HG03066 (cell line): ENCODE results near the gene TMSB4X.
"Not testable (repeated sequence)": the region's sequence is repeated elsewhere in the genome, so short reads cannot be mapped to it uniquely, and the experiment has no call there.

Source experiments
- ATAC-seq: cut with Tn5 transposase; IDR thresholded peaks from one replicate; pipeline ENCODE4 v1.9.1; 2021; ENCODE audit warnings: low read depth; ENCODE audit not compliant: unreplicated experiment

Gene TMSB4X

DNA sequence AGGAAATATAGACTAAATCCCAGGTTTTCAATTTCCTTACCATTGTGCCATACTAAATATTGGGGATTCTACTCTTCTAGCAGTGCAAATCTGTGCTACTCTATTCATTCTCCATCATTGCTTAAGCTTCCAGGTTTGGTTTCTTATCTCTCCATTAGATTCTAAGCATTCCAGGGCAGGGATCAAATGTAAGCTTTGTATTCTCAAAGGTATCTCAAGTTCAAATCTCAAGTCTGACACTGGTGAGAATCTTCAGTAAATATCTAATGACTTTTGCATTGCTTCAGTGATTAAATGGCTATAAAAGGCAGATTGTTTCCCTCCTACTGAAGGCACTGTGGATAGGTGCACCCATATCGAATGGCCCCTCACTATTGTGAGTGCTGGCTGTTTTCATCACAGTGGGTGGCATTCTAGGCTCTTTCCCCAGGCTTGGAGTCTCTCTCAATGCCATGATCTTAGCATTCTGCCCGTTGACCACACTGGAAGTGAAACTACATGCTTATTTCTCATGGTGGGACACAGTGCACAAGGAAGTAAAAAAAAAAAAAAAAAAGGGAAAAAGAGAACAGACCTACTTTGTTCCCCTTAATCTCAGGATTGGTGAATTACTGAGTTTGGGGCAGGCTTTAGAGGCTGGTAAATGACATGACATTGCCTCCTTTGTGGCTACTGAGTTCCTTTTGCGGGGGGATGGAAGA lies 40.8 kb downstream of the TMSB4X start:
- ATAC-seq = no peak

DNA sequence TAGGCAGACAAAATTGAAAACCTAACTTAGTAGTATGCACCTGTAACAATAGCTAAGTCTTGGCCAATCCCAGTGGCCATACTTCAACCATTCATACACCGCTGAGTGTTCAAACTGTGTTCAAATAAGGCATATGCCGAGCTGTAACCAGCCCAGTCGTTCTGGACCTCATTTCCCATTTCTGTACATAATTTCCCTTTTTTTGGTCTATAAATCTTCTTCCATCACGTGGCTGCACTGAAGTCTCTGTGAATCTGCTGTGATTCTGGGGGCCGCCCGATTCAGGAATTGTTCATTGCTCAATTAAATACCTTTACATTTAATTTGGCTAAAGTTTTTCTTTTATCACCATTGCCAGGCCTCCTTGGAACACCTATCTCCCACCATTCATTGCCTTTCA lies 41.8 kb downstream of the TMSB4X start:
- not testable (repeated sequence) for ATAC-seq

DNA sequence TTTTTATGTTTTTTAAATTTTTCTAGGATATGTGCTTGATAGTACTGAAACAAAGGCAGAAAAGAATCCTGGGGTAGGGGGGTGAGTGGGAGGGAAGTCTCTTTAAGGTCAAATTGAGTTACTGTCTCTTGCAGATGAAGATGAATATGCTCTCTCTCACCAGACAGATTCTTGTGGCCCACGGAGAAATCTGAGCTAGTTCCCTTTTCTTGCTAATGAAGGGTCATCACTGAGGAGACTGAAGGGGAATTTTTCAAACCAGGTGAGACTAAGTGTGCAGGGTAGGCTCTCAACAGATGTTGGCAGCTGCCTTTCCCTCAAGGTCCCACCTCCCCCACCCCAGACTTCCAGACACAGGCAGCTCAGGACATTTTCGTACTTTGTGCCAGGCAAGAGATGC lies 48.0 kb downstream of the TMSB4X start:
- ATAC-seq = no peak

DNA sequence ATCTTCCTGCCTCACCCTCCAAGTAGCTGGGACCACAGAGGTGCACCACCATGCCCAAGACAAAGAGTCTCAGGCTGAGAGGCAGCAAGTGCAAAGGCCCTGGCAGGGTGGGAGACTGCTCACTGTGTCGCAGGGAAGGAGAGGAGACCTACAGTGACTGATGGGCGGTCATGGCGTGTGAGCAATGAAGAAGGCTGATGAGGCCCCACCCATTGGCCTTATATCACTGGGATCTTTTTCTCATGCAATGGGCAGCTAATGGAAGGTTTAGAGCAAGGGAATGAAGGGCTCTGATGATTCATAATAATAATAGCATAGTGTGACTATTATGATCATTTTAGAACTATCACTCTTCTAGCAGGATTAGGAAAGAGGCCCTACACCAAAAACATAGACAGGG lies 48.7 kb downstream of the TMSB4X start:
- no peak for ATAC-seq

DNA sequence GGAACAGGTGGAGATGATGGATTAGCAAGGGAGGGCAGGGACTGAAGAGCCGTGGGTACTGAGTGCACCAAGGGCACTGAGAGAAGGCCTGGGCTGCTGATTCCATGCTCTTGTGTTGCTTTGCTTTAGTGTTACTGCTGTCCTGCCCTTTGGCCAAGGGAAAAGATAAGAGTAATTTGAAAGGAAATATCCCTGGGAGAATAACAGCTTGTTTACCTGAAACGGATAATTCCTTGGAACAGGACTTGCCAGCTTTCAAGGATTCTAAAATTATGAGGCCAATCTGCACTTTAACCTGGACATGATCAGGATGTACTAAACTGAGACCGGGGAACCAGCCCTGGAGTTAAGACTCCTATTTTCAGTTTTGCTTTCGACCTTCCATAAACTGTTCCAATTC lies 49.1 kb downstream of the TMSB4X start:
- no peak for ATAC-seq

DNA sequence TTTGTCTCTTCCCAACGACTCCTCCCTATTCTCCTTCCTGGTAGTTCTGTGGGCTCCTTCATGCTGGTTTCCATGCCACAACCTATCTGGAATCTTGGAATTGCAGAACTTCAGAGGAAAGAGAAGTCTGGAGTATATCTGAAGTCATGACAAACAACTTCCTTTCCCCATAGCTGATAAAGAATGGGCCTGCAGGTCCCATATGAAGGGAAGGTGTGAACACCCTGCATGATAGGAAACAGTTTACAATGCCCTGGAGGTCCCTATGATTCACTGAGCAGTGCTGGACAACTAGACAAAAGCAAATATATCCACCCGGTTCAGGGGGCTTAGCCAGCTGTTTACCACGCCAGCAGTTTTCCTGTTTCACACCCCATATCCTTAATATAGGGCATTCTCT lies 50.1 kb downstream of the TMSB4X start:
- ATAC-seq = no peak
